Testis (tissue), 3 donors: Measurements from ENCODE around the gene SPATA33. TPM values are rescaled to one million over a fixed set of nuclear protein-coding genes. Genes with fewer than 3 reads are reported as not detected.
"Not testable (repeated sequence)": the region's sequence is repeated elsewhere in the genome, so short reads cannot be mapped to it uniquely, and the experiment has no call there.

Source experiments
- DNase-seq: peaks from one replicate; pipeline ENCODE4 v3.0.0-alpha.2; 2019
- H3K27ac ChIP-seq, 2 donors: fragments of 200-600 bp; sonication (generic); one replicate each; pipeline ENCODE4 v1.5.1; 2019
- H3K27me3 ChIP-seq: fragments of 200-600 bp; sonication (generic); one replicate; pipeline ENCODE4 v1.5.1; 2019
- H3K36me3 ChIP-seq: fragments of 200-600 bp; sonication (generic); one replicate; pipeline ENCODE4 v1.5.1; 2017; ENCODE audit warnings: low read depth; ENCODE audit errors: missing control alignments
- H3K4me1 ChIP-seq: fragments of 200-600 bp; sonication (generic); one replicate; pipeline ENCODE4 v1.5.1; 2019
- H3K4me3 ChIP-seq, 2 donors: fragments of 200-600 bp; sonication (generic); one replicate each; pipeline ENCODE4 v1.5.1; 2017 to 2019
- H3K9me3 ChIP-seq: fragments of 200-600 bp; sonication (generic); one replicate; pipeline ENCODE4 v1.5.1; 2017
- POLR2A ChIP-seq: fragments of 450-650 bp; IDR thresholded peaks from one replicate; pipeline ENCODE4 v1.6.1; 2017; ENCODE audit warnings: antibody characterized with exemption, mild to moderate bottlenecking, moderate library complexity
- WGBS, 2 donors: methylation state at CpG; one replicate each; pipeline ENCODE4 v1.1.5; 2018; 5-methylcytosine and 5-hydroxymethylcytosine counted together
- intact Hi-C: fragments of 100-400 bp; cut with DNase I; formaldehyde crosslinking; loops from one replicate; pipeline ENCODE4 v1.15.1; 2023; ENCODE audit warnings: low total_unique reads
- polyA plus RNA-seq: library from polyadenylated mRNA; stranded (reverse); fragments of 350-450 nt; fragmentation: Illumina TruSeq; extraction: RNeasy Lipid Tissue Mini Kit (QIAGEN cat#74804); gene quantifications from one replicate; pipeline ENCODE4 v1.2.3, GENCODE V29; 2014; ENCODE audit warnings: low read depth, low replicate concordance; ENCODE audit not compliant: insufficient read depth
- total RNA-seq, 2 donors: library from RNA; depleted of rRNA; stranded (reverse); fragments of >200 nt; gene quantifications; one replicate each; pipeline ENCODE4 v1.2.3, GENCODE V29; 2016
- TF ChIP-seq, protein P1 (sequence below), 3 experiments: fragments of 450-650 bp in 2 of 3; fragments of 200-600 bp in 1 of 3; sonication (generic) in 1 of 3; IDR thresholded peaks; one replicate each; pipeline ENCODE4 v1.5.1; 2016 to 2019; ENCODE audit warnings: antibody characterized with exemption in 3 of 3, mild to moderate bottlenecking in 2 of 3, moderate library complexity in 1 of 3

SPATA33 gene
- total and polyA plus RNA-seq, 3 donors from 2014 or later, result 45.8 to 201 (median 85.0) TPM

DNA sequence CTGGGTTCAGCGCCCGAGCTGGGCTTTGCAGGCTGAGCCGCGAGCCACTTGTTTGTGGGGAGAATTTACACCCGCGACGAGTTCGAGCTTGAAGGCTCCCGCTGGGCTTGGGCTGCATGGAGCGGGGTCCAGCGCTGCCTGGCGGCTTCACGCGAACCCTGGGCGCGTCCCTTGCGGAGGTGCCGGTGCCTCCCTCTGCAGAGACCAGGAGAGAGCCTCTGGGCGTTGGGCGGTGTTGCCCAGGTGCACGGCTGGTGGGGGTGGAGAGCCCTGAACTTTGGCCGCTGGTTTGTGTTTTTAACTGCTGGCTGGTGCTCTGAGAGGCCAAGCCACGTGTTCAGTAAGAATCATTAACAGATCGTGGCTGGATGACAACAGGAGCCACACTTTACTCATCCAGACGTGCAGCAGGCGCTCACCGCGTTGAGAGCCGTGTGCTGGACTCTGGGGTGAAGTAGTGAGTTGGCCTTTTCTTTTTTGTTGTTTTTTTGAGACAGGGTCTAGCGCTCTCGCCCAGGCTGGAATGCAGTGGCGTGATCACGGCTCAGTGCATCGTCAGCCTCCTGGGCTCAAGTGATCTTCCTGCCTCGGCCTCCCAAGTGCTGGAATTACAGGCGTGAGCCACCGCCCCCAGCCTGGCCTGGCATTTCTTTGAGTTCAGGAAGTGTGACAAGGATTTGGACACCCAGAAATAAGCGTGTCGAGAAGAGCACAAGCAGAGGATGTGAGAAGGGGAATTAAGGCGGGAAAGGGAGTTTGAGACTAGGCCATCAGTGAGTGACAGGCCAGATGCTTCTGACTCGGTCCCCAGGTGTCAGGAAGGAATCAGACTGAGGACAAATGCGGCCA is 29.7 kb downstream of the SPATA33 start:
- Histone ChIP-seq H3K9me3 (no peaks in the 10 kb centered on the region), H3K4me3 (peak overlapping the region; percentile 75 to 80), H3K27ac (peak overlapping the region; percentile 75 to 87), H3K27me3 (no peaks in the 10 kb centered on the region), H3K4me1 (peaks cover 7% of the 10 kb centered on the region), H3K36me3 (no peaks in the 10 kb centered on the region)
- DNase-seq, result no peak
- no peak for TF ChIP-seq POLR2A
- TF ChIP-seq, protein P1, sequence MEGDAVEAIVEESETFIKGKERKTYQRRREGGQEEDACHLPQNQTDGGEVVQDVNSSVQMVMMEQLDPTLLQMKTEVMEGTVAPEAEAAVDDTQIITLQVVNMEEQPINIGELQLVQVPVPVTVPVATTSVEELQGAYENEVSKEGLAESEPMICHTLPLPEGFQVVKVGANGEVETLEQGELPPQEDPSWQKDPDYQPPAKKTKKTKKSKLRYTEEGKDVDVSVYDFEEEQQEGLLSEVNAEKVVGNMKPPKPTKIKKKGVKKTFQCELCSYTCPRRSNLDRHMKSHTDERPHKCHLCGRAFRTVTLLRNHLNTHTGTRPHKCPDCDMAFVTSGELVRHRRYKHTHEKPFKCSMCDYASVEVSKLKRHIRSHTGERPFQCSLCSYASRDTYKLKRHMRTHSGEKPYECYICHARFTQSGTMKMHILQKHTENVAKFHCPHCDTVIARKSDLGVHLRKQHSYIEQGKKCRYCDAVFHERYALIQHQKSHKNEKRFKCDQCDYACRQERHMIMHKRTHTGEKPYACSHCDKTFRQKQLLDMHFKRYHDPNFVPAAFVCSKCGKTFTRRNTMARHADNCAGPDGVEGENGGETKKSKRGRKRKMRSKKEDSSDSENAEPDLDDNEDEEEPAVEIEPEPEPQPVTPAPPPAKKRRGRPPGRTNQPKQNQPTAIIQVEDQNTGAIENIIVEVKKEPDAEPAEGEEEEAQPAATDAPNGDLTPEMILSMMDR (IDR thresholded peaks at IDR 0.05), result no peak
- 11 to 19% methylated on average over 21 to 42 of the region's 42 CpGs for WGBS, 2 donors
- intact Hi-C loops, result no loop called here

DNA sequence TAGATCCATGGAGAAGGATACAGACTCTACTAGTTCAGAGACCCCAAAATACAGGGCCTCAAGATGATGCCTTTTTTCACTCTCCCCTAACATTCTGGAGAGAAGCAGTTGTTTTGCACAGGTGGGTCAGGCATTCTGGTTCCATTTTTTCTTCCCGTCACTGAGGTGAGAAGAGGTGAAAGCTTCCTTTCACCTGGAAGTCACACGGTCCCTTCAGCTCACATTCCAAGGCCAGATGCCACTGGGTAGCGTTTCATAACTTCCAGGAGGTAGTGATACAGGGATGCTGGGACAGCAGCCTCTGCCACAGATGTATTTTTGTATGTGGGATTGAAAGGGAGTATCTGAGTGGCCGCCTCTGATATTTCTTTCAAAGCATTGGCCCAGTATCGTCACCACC is 30.8 kb downstream of the SPATA33 start:
- H3K27ac ChIP-seq, result no peak overlapping the region
- H3K4me1 ChIP-seq, result peaks cover 7% of the 10 kb centered on the region
- H3K4me3 ChIP-seq, result no peak overlapping the region
- intact Hi-C loops, result no loop called here
- WGBS, 2 donors, result 88 to 92% methylated on average over 5 of the region's 5 CpGs
- TF ChIP-seq, protein P1 (IDR thresholded peaks at IDR 0.05), result no peak
- TF ChIP-seq POLR2A, result no peak
- H3K9me3 ChIP-seq, result no peaks in the 10 kb centered on the region
- DNase-seq, result no peak
- H3K27me3 ChIP-seq, result no peaks in the 10 kb centered on the region
- no peaks in the 10 kb centered on the region for H3K36me3 ChIP-seq

GRCh38 chr16:89689142-89689541 is 31.5 kb downstream of the SPATA33 start:
- no peak for TF ChIP-seq POLR2A
- TF ChIP-seq, protein P1 (IDR thresholded peaks at IDR 0.05), result no peak
- Histone ChIP-seq H3K36me3 (no peaks in the 10 kb centered on the region), H3K27ac (no peak overlapping the region), H3K4me1 (peaks cover 7% of the 10 kb centered on the region), H3K27me3 (no peaks in the 10 kb centered on the region), H3K9me3 (no peaks in the 10 kb centered on the region), H3K4me3 (no peak overlapping the region)
- DNase-seq, result no peak
- intact Hi-C loops, result no loop called here
- 93 to 95% methylated on average over 13 of the region's 13 CpGs for WGBS, 2 donors

- H3K4me1 ChIP-seq, DNase-seq, H3K9me3 ChIP-seq, H3K4me3 ChIP-seq, intact Hi-C loops, H3K27ac ChIP-seq, H3K36me3 ChIP-seq, H3K27me3 ChIP-seq: not testable (repeated sequence)
- WGBS, 2 donors, result 86 to 93% methylated on average over 4 of the region's 4 CpGs
These were observed 32.0 kb downstream of the SPATA33 start for GRCh38 chr16:89689621-89690020.

GRCh38 chr16:89690392-89690901 is 32.8 kb downstream of the SPATA33 start:
- Histone ChIP-seq H3K4me3 (no peak overlapping the region), H3K27ac (no peak overlapping the region), H3K27me3 (no peaks in the 10 kb centered on the region), H3K36me3 (no peaks in the 10 kb centered on the region), H3K4me1 (peaks cover 7% of the 10 kb centered on the region), H3K9me3 (no peaks in the 10 kb centered on the region)
- TF ChIP-seq, protein P1 (IDR thresholded peaks at IDR 0.05), result no peak
- TF ChIP-seq POLR2A, result no peak
- 95 to 96% methylated on average over 16 of the region's 16 CpGs for WGBS, 2 donors
- DNase-seq, result no peak
- intact Hi-C loops, result no loop called here
